SH-SY5Y (cell line): ENCODE measurements around the gene SVEP1.

Experiments used
- GATA2 ChIP-seq: IDR thresholded peaks from 2 replicates; pipeline ENCODE4 v1.6.1; 2011; ENCODE audit warnings: mild to moderate bottlenecking, low read depth, low read length
- GATA3 ChIP-seq: IDR thresholded peaks from 2 replicates; pipeline ENCODE4 v1.6.1; 2011; ENCODE audit warnings: low read depth, mild to moderate bottlenecking, low read length, moderate library complexity

DNA sequence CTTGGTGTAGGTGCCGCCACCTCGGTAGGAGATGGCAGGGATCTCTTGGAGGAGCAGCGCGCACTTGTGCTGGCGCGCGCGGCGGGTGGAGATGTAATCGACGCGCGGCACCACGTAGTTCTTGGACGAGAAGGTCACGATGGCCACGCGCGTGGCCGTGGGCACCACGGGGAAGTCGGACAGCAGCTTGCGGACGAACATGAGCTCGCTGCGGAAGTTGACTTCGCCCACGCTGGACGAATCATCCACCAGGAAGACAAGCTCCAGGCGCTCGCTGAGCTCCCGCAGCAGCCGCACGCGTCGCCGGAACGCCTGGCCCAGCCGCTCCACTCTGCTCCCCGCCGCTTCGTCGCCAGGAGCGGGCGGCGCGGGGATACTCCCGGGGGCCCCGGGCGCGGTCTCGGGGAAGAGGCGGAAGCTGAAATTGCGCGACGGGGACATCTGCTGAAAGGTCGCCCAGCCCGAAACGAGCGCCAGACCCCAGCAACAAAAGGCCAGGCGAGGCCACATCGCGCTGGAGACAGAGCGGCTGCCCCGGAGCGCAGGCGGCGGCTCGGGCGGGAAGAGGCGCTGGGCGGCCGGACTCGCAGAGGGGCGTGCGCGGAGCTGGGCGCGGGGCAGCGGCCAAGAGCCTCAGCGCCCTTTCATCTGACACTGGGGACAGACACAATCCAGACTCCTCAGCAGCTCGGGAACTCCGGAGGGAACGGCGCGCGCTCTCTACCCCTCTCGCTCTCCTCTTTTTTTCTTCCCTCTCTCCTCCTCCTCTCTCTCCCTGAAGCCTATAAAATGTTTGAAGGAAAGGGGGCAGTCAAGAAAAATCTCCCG is at the start of gene SVEP1:
- TF ChIP-seq GATA3 (no peak), GATA2 (no peak)
